ENCODE data around the gene PACSIN1. TPM values are rescaled to one million over a fixed set of nuclear protein-coding genes. Genes with fewer than 3 reads are reported as not detected.

PACSIN1 gene
- total RNA-seq, 1 experiment from 2014 or later, result 7.0 TPM

- H3K36me3 Mint-ChIP-seq (ENCODE audit: insufficient read depth in 1 of 3, low read depth in 3 of 3), result peaks cover 0 to 4% (median 0%) of the 10 kb centered on the region in 3 experiments; a peak in 2 of 7 replicates
- DNase-seq, result no peak
- H2BK20ac ChIP-seq (ENCODE audit: low read depth, low read length, poor library complexity, severe bottlenecking), result no peak overlapping the region
- no peaks in the 10 kb centered on the region; the same call in none of the 2 replicates for H3K27me3 Mint-ChIP-seq (ENCODE audit: low read depth)
- no peak overlapping the region for H3K4ac ChIP-seq (ENCODE audit: low read depth, low read length)
- H3K18ac ChIP-seq (ENCODE audit: insufficient read length, low read depth, low read length), result no peak overlapping the region
- no peak overlapping the region for H3K27ac Mint-ChIP-seq
- H3K4me3 Mint-ChIP-seq, result no peak overlapping the region
- no peaks in the 10 kb centered on the region for H3K79me1 ChIP-seq (ENCODE audit: insufficient read depth, low read depth, low read length, poor library complexity, severe bottlenecking)
- no peaks in the 10 kb centered on the region for H3K79me2 ChIP-seq (ENCODE audit: insufficient read depth, low read length)
- H3K9me3 Mint-ChIP-seq, result no peaks in the 10 kb centered on the region; a peak in 1 of 5 replicates
- no peak overlapping the region for H3K9ac ChIP-seq (ENCODE audit: extremely low read depth, insufficient read length, low read length)
- no peaks in the 10 kb centered on the region; the same call in 1 of the 2 replicates for H3K4me1 ChIP-seq (ENCODE audit: insufficient read depth, low read length)
- H3K4me2 ChIP-seq (ENCODE audit: insufficient read depth, insufficient read length, low read length), result no peak overlapping the region
- H4K20me1 ChIP-seq (ENCODE audit: control insufficient read depth, insufficient read depth, insufficient read length), result no peaks in the 10 kb centered on the region
- H2BK120ac ChIP-seq (ENCODE audit: low read depth, low read length, poor library complexity, severe bottlenecking), result no peak overlapping the region
- no peak overlapping the region for H3K14ac ChIP-seq (ENCODE audit: insufficient read depth, low read length)
- H2AFZ ChIP-seq (ENCODE audit: low read length), result no peak overlapping the region
- H3K27me3 ChIP-seq (ENCODE audit: insufficient read depth, low read length), result no peaks in the 10 kb centered on the region
- no peak overlapping the region for H3K56ac ChIP-seq (ENCODE audit: insufficient read length, low read depth, low read length)
- H2BK5ac ChIP-seq (ENCODE audit: insufficient read length, low read length), result no peak overlapping the region
- H2BK15ac ChIP-seq (ENCODE audit: low read depth, low read length), result no peak overlapping the region
- no CpG with 5 or more reads among the region's 7 CpGs for WGBS (ENCODE audit: extremely low coverage, insufficient read length, low lambda C conversion rate)
- no peak overlapping the region for H3T11ph ChIP-seq (ENCODE audit: low read length)
- no peak overlapping the region for H2BK12ac ChIP-seq (ENCODE audit: insufficient read length, low read depth, low read length)
- no peak overlapping the region for H4K91ac ChIP-seq (ENCODE audit: insufficient read length, low read depth, low read length)
- H3K23ac ChIP-seq (ENCODE audit: insufficient read length, low read depth, low read length), result no peak overlapping the region
- TF ChIP-seq CTCF (conservative IDR thresholded peaks at IDR 0.05), result no peak
- no peaks in the 10 kb centered on the region for H3K9me3 ChIP-seq (ENCODE audit: control insufficient read depth, low read depth, low read length)
- no peaks in the 10 kb centered on the region for H3K23me2 ChIP-seq (ENCODE audit: insufficient read length, low read depth, low read length, poor library complexity, severe bottlenecking)
- H3K4me1 Mint-ChIP-seq, result peaks cover 31 to 37% of the 10 kb centered on the region in 2 experiments
- H3K27ac ChIP-seq (ENCODE audit: insufficient read length, low read depth, low read length), result no peak overlapping the region
- no peak overlapping the region for H2AK5ac ChIP-seq (ENCODE audit: insufficient read length, low read length)
- no peak overlapping the region for H4K8ac ChIP-seq (replicated peaks; ENCODE audit: insufficient read length, low read depth, low read length)
- no peak overlapping the region for H4K5ac ChIP-seq (ENCODE audit: insufficient read length, low read depth, low read length)
Measured at GRCh38 chr6:34578445-34579262, 112.8 kb downstream of the PACSIN1 start.
